Measurements from ENCODE around the gene EI24. TPM values are rescaled to one million over a fixed set of nuclear protein-coding genes. Genes with fewer than 3 reads are reported as not detected.

Gene EI24
- 184 and 201 TPM in 2 replicates for total RNA-seq

DNA sequence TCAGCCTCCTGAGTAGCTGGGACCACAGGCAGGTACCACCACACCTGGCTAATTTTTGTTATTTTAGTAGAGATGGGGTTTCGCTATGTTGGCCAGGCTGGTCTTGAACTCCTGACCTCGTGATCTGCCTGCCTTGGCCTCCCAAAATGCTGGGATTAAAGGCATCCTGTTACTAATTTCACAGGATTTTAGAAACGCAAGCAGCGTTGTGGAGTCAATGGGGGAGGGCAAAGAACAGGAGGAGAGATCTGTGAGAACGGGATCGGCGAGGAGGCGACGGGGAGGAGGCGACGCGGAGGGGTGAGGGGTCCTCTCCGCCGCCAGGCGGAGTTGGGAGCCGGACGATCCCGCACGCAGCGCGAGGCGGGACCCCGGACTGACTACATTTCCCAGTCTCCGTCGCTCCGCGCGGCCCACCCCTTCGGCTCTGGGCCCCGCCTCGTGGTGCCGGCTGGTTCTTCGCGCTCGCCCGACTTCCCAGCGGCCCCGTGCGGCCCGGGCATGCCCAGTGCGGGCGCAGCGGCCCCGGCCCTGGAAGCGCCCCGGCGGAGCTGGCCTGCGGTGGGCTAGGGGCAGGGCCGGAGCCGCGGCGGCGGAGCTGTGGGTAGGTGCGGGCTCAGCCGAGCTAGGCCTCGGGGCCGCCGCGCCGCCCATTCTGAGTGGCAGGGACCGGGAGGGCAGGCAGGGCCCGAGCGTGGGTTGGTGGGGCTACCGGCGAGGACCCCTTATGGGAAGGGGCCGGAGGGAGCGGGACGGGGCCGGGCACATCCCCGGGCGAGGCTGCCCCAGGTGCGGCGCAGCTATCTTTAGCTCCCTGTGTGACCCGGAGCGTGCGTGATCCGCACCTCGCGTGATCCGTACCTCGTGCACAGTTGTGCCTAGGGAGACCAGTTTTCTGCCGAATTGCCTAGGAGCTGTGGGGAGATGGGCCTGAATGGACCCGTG, at the start of gene EI24:
EI24 (plus strand) TSS at position 508 of the 945 bp plus-strand sequence. CDS start 3,051 bp downstream, outside the sequence.

DNA sequence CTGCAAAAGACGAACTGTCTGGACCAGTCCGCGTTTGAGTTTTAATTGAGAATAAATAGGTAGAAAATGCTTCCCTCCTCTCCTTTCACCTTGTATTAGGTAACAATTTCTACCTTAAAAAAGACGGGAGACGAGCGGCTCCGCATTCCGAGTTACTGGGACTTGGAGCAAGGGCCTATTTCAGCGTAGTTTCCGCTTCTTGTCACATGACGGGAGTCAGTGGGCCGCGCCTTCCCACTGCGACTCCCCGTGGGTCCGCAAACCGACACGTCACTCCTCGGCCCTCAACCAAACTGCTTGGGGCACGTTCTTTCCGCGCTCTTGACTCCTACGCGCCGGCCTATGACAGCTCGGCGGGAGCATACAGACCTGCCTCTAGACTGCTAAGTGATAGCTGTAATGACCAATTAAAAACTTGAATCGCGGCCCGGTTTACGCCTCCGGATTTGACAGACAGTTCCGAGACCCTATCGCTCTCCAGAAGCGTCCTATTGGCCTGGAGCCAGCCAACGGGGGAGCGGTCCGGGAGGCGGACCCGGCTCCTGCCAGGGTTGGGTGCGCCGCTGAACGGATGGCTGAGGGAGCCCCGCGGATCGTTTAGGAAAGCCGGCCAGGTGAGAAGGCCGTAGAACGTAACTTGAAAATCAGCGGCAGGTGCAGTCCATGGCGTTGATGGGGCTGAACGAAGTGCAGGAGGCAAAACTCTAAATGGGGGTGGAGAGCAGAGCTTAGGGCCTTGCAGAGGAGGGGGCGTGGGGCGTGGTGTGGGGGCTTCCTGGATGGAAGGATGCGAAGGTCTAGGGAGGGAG, 23.2 kb downstream of the EI24 start, which contains the start of gene STT3A:
STT3A (plus strand) TSS at position 548 of the 809 bp plus-strand sequence. CDS start 3,064 bp downstream, outside the sequence.

DNA sequence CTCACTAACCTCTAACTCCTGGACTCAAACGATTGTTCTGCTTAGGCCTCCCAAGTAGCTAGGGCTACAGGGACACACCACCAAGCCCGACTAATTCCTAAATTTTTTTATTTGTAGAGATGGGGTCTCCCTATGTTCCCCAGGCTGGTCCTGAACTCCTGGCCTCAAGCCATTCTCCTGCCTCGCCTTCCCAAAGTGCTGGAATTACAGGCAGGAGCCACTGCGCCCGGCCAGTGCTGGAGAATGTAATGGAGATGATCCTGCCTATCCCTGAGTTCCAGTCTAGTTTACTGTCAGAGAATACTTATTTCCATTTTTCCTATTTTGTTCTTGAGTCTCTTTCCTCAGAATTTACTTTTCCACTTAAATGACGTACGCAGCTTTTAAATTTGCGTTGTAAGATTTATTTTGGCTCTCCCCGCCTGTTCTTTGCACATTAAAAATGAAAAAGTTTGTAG, 55.5 kb downstream of the EI24 start, which contains the start of gene CHEK1:
CHEK1 (plus strand) TSS at position 408 of the 458 bp plus-strand sequence. CDS start 1,606 bp downstream, outside the sequence.

Other genes with a start within 250 kb of the EI24 start
- 65.6 and 86.0 TPM in 2 replicates for gene FEZ1, start 73.2 kb upstream of the EI24 start, total RNA-seq
- 120 and 140 TPM in 2 replicates for gene STT3A, start 23.4 kb downstream of the EI24 start, total RNA-seq
- 28.4 and 29.5 TPM in 2 replicates for gene CHEK1, start 55.7 kb downstream of the EI24 start, total RNA-seq
- gene ACRV1, start 111.4 kb downstream of the EI24 start, total RNA-seq: not detected in 2 replicates
- gene PATE1, start 176.8 kb downstream of the EI24 start, total RNA-seq: not detected in 2 replicates
- not detected in 2 replicates for gene PATE2, start 209.4 kb downstream of the EI24 start, total RNA-seq
- gene PATE3, start 218.7 kb downstream of the EI24 start, total RNA-seq: not detected in 2 replicates

Data from airway epithelial cell (primary cell).